Measurements from ENCODE around the gene OTOG. TPM values are rescaled to one million over a fixed set of nuclear protein-coding genes. Genes with fewer than 3 reads are reported as not detected.
A peak's percentile ranks its signal among the peaks of the same experiment; 100 is the strongest.

Gene OTOG
- total RNA-seq, 3 donors from 2014 or later (not counting 1 experiment from before 2014, with no cell fraction given): not detected

- DNase-seq: no peak
- Mint-ChIP-seq H3K4me1 (peaks cover 0 to 15% of the 10 kb centered on the region in 2 donors), H3K36me3 (no peaks in the 10 kb centered on the region)
Observed at GRCh38 chr11:17551347-17552040, 4.4 kb downstream of the OTOG start.

GRCh38 chr11:17552041-17552355 lies 4.9 kb downstream of the OTOG start:
- no peak overlapping the region for H3K27ac Mint-ChIP-seq
- Histone ChIP-seq H3K27ac (ENCODE audit: low read length) (no peak overlapping the region), H3K4me3 (ENCODE audit: low read length) (no peak overlapping the region), H3K36me3 (ENCODE audit: control insufficient read depth, insufficient read depth, low read length) (no peaks in the 10 kb centered on the region), H3K9me3 (ENCODE audit: control insufficient read depth, insufficient read depth, low read length) (no peaks in the 10 kb centered on the region), H3K4me1 (ENCODE audit: control insufficient read depth, insufficient read depth, low read length) (no peaks in the 10 kb centered on the region), H3K27me3 (ENCODE audit: control insufficient read depth, insufficient read depth, low read length) (no peaks in the 10 kb centered on the region)
- H3K27me3 Mint-ChIP-seq (ENCODE audit: low read depth in 2 of 2): peaks cover 11 to 16% of the 10 kb centered on the region in 2 donors
- no peak for TF ChIP-seq CTCF (IDR thresholded peaks at IDR 0.05)
- WGBS (ENCODE audit: insufficient coverage): 91% methylated on average over 4 of the region's 4 CpGs
- H3K36me3 Mint-ChIP-seq: no peaks in the 10 kb centered on the region
- H3K4me3 Mint-ChIP-seq: no peak overlapping the region
- ATAC-seq (no peak), DNase-seq (no peak)
- H3K9me3 Mint-ChIP-seq: no peaks in the 10 kb centered on the region
- peaks cover 0 to 15% of the 10 kb centered on the region in 2 donors for H3K4me1 Mint-ChIP-seq
- intact Hi-C loops (cut with micrococcal nuclease): no loop called here

More at GRCh38 chr11:17551347-17552040, 4.4 kb downstream of the OTOG start:
- Histone ChIP-seq H3K27me3 (ENCODE audit: control insufficient read depth, insufficient read depth, low read length) (no peaks in the 10 kb centered on the region), H3K36me3 (ENCODE audit: control insufficient read depth, insufficient read depth, low read length) (no peaks in the 10 kb centered on the region), H3K9me3 (ENCODE audit: control insufficient read depth, insufficient read depth, low read length) (no peaks in the 10 kb centered on the region), H3K4me3 (ENCODE audit: low read length) (no peak overlapping the region), H3K27ac (ENCODE audit: low read length) (no peak overlapping the region), H3K4me1 (ENCODE audit: control insufficient read depth, insufficient read depth, low read length) (no peaks in the 10 kb centered on the region)
- ATAC-seq: no peak
- H3K27me3 Mint-ChIP-seq (ENCODE audit: low read depth in 2 of 2): peaks cover 16 to 21% of the 10 kb centered on the region in 2 donors
- 68% methylated on average over 7 of the region's 7 CpGs for WGBS (ENCODE audit: insufficient coverage)
- no peak for TF ChIP-seq CTCF (IDR thresholded peaks at IDR 0.05)
- no peak overlapping the region for H3K27ac Mint-ChIP-seq
- H3K4me3 Mint-ChIP-seq: no peak overlapping the region
- intact Hi-C loops (cut with micrococcal nuclease): no loop called here
- H3K9me3 Mint-ChIP-seq: no peaks in the 10 kb centered on the region

- DNase-seq (no peak), ATAC-seq (peak in 1 of 3 donors; percentile 45)
- Mint-ChIP-seq H3K4me3 (no peak overlapping the region), H3K27ac (no peak overlapping the region), H3K9me3 (no peaks in the 10 kb centered on the region), H3K4me1 (peaks cover 0 to 9% of the 10 kb centered on the region in 2 donors), H3K36me3 (no peaks in the 10 kb centered on the region), H3K27me3 (ENCODE audit: low read depth in 2 of 2) (peaks cover 5 to 10% of the 10 kb centered on the region in 2 donors)
- Histone ChIP-seq H3K27me3 (ENCODE audit: control insufficient read depth, insufficient read depth, low read length) (no peaks in the 10 kb centered on the region), H3K4me3 (ENCODE audit: low read length) (no peak overlapping the region), H3K9me3 (ENCODE audit: control insufficient read depth, insufficient read depth, low read length) (no peaks in the 10 kb centered on the region), H3K36me3 (ENCODE audit: control insufficient read depth, insufficient read depth, low read length) (no peaks in the 10 kb centered on the region), H3K4me1 (ENCODE audit: control insufficient read depth, insufficient read depth, low read length) (no peaks in the 10 kb centered on the region), H3K27ac (ENCODE audit: low read length) (no peak overlapping the region)
- TF ChIP-seq CTCF (IDR thresholded peaks at IDR 0.05): no peak
- intact Hi-C loops (cut with micrococcal nuclease): no loop called here
- WGBS (ENCODE audit: insufficient coverage): 82% methylated on average over 10 of the region's 10 CpGs
Observed at GRCh38 chr11:17552392-17553248, 5.6 kb downstream of the OTOG start.

All from natural killer cell (primary cell).